ENCODE data around the gene ELOVL5. TPM values are rescaled to one million over a fixed set of nuclear protein-coding genes. Genes with fewer than 3 reads are reported as not detected.
"Not testable (repeated sequence)": the region's sequence is repeated elsewhere in the genome, so short reads cannot be mapped to it uniquely, and the experiment has no call there.

Gene ELOVL5
- 10 to 100 TPM; 52.2 to 54.0 TPM for total RNA-seq
- long read RNA-seq, donor 1, transcript ELOVL5-201 (8 exons, 2,827 nt), result major isoform, 16 of 27 reads
- long read RNA-seq, donor 1, partial matches to known transcripts, result 2 of 27 reads
- long read RNA-seq, donor 1, other reads (novel, unspliced or antisense), result 7 of 27 reads
- long read RNA-seq, donor 2, transcript ELOVL5-201 (8 exons, 2,827 nt), result major isoform, 34 of 43 reads
- long read RNA-seq, donor 2, partial matches to known transcripts, result 6 of 43 reads
- long read RNA-seq, donor 2, other reads (novel, unspliced or antisense), result 2 of 43 reads

- peak; percentile 100 for DNase-seq (ENCODE audit: low spot score)
- intact Hi-C loops (cut with DNase I), result no loop called here
These were observed at the start of gene ELOVL5 for GRCh38 chr6:53348371-53349208. TSS of gene ELOVL5 (minus strand) at chr6:53348950. CDS start at chr6:53295699, 53,251 bp downstream.

- no peak for DNase-seq (ENCODE audit: low spot score)
- intact Hi-C loops (cut with DNase I), result no loop called here
These were observed 48.5 kb upstream of the ELOVL5 start for GRCh38 chr6:53397283-53397682.

- intact Hi-C loops (cut with DNase I), result no loop called here
These were observed 47.2 kb upstream of the ELOVL5 start for GRCh38 chr6:53395986-53396385.

GRCh38 chr6:53394704-53395103 is 46.0 kb upstream of the ELOVL5 start:
- intact Hi-C loops (cut with DNase I), result no loop called here
- DNase-seq (ENCODE audit: low spot score), result no peak

More at GRCh38 chr6:53395986-53396385, 47.2 kb upstream of the ELOVL5 start:
- no peak for DNase-seq (ENCODE audit: low spot score)

GRCh38 chr6:53391170-53391569 is 42.4 kb upstream of the ELOVL5 start:
- no peak for DNase-seq (ENCODE audit: low spot score)
- intact Hi-C loops (cut with DNase I), result no loop called here

- no peak for DNase-seq (ENCODE audit: low spot score)
- intact Hi-C loops (cut with DNase I), result no loop called here
These were observed 41.3 kb upstream of the ELOVL5 start for GRCh38 chr6:53390010-53390409.

GRCh38 chr6:53388615-53389014 is 39.9 kb upstream of the ELOVL5 start:
- not testable (repeated sequence) for DNase-seq (ENCODE audit: low spot score)

GRCh38 chr6:53382421-53382820 is 33.7 kb upstream of the ELOVL5 start:
- intact Hi-C loops (cut with DNase I), result no loop called here

More at GRCh38 chr6:53388615-53389014, 39.9 kb upstream of the ELOVL5 start:
- intact Hi-C loops (cut with DNase I), result not testable (repeated sequence)

GRCh38 chr6:53378208-53378607 is 29.5 kb upstream of the ELOVL5 start:
- DNase-seq (ENCODE audit: low spot score), result no peak
- intact Hi-C loops (cut with DNase I), result loop anchor here in 1 of 2 donors (10.0 kb wide), 1 partner anchor 513 kb away; no protein-coding TSS in a partner anchor

More at GRCh38 chr6:53382421-53382820, 33.7 kb upstream of the ELOVL5 start:
- no peak for DNase-seq (ENCODE audit: low spot score)

- no peak for DNase-seq (ENCODE audit: low spot score)
- intact Hi-C loops (cut with DNase I), result loop anchor here in 1 of 2 donors (10.0 kb wide), 1 partner anchor 513 kb away; no protein-coding TSS in a partner anchor
These were observed 29.0 kb upstream of the ELOVL5 start for GRCh38 chr6:53377793-53378192.

GRCh38 chr6:53377289-53377688 is 28.5 kb upstream of the ELOVL5 start:
- DNase-seq (ENCODE audit: low spot score), result no peak
- intact Hi-C loops (cut with DNase I), result loop anchor here in 1 of 2 donors (10.0 kb wide), 1 partner anchor 512 kb away; no protein-coding TSS in a partner anchor

GRCh38 chr6:53376661-53377226 is 28.0 kb upstream of the ELOVL5 start:
- intact Hi-C loops (cut with DNase I), result loop anchor here in 1 of 2 donors (10.0 kb wide), 1 partner anchor 512 kb away; no protein-coding TSS in a partner anchor
- no peak for DNase-seq (ENCODE audit: low spot score)

- intact Hi-C loops (cut with DNase I), result loop anchor here in 1 of 2 donors (10.0 kb wide), 1 partner anchor 511 kb away; no protein-coding TSS in a partner anchor
- no peak for DNase-seq (ENCODE audit: low spot score)
These were observed 27.1 kb upstream of the ELOVL5 start for GRCh38 chr6:53375847-53376246.

GRCh38 chr6:53373638-53374037 is 24.9 kb upstream of the ELOVL5 start:
- no peak for DNase-seq (ENCODE audit: low spot score)
- intact Hi-C loops (cut with DNase I), result loop anchor here in 1 of 2 donors (10.0 kb wide), 1 partner anchor 509 kb away; no protein-coding TSS in a partner anchor

- intact Hi-C loops (cut with DNase I), result loop anchor here in 1 of 2 donors (10.0 kb wide), 1 partner anchor 505 kb away; no protein-coding TSS in a partner anchor
- no peak for DNase-seq (ENCODE audit: low spot score)
These were observed 21.2 kb upstream of the ELOVL5 start for GRCh38 chr6:53369876-53370515.

GRCh38 chr6:53369051-53369450 is 20.3 kb upstream of the ELOVL5 start:
- DNase-seq (ENCODE audit: low spot score), result no peak
- intact Hi-C loops (cut with DNase I), result no loop called here

- DNase-seq (ENCODE audit: low spot score), result no peak
- intact Hi-C loops (cut with DNase I), result no loop called here
These were observed 17.4 kb upstream of the ELOVL5 start for GRCh38 chr6:53366128-53366641.

GRCh38 chr6:53363341-53364079 is 14.8 kb upstream of the ELOVL5 start:
- intact Hi-C loops (cut with DNase I), result no loop called here
- DNase-seq (ENCODE audit: low spot score), result no peak

Data from posterior vena cava (tissue), 2 donors.